ENCODE results near the gene AOAH.

AOAH gene

DNA sequence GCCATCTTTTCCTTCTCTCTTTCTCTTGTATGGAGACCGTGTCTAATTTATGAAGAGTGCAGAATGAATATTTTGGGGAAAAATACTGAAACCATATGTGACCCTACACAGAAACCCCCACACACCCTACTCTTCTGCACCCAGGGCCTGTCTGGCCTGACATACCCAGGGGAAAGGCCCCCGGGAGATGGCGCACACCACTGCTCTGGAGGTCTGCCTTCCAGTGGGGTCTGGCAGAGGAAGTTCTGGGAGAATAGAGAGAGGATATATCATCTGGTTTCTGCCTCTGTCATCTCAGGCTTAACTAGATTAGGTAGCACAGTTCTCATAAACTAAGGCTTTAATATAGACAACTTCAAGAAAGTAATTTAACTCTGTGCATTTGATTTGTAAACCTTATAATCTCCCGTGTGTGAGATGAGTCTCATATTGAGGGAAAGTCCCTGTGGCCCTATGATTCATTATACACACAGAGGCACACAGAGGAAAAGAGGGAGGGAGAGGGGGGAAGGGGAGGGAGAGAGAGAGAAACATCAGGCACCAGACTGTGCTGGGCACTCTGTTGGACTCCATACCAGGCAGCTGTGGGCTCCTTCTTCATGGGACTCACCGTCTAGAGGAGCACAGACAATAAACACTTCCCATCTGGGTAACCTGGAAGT lies 123.3 kb downstream of the AOAH start:
- no peak for DNase-seq (ENCODE audit: low read depth)

DNA sequence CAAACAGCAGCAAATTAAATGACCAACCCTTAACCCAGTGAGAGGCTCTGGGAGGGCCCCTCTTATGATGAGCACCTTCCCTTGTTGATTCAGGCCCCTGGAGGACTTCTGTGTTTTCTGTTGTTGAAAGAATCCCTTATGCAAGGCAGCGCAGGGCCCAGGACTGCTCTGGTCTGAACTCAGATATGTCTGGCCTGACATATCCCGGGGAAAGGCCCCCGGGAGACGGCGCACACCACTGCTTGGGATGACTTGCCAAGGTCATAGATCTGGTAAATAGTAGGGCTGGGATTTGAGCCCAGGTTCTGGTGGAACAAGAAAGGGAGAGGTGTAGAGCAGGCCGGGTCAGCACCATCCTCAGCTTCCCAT lies 124.0 kb downstream of the AOAH start:
- no peak for DNase-seq (ENCODE audit: low read depth)

DNA sequence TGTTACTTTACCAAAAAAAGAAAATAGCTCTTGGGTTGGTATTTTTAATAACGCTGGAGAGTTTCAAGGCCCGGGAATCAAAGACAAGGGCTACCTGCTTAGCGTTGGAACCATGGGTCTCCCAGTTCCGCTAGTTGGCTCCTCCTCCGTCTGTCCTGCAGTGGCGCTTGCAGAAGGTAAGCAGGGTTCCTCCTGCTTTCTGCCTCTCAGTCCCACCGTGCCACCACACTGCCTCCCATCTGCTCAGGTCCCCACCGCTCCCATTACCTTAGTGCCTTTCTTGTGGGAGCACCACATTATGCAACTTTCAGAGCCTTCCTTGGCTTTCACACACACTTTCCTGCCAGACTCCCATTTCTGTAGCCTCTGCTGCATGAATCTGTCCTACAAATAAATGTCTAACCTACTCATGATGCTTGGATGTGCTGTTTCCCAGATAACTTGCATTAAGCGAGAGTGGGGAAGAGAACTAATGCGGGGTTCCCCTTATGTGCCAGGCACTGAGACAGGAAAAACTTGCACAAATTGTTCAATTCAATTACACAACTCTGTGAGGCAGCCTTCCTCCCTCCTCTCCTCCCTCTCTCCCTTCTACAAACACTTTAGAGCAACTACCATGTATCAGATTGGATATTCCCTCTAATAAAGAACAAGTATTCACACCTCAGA lies 124.5 kb downstream of the AOAH start:
- no peak for DNase-seq (ENCODE audit: low read depth)

DNA sequence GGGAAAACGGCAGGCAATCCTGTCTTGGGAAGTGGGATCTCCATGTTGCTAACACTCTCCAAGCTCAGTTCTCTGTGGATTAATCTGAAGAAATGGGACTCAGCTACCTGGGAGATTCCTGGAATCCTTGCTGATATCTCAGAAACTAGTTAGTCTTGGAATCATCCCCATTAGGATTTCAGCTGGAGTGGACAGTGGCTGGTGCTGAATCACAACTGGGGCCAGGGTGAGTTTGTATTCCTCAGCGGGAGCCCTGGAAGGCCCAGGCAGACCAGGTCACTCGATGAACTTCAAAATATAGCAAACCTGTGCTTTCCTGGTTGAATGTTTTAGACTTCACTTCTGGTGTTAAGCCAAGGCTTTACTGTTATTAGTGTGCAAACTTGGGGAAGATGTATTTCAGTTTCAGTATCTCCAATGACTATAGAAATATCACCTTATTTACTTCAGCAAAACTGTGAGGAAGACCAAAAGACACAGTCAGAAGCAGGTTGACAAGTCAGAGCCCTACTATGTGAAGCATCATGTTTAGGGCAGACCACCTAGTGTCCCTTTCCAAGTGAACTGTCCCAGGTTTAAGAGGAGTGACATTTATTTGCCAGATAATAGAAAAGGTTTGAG lies 126.1 kb downstream of the AOAH start:
- DNase-seq (ENCODE audit: low read depth): no peak

DNA sequence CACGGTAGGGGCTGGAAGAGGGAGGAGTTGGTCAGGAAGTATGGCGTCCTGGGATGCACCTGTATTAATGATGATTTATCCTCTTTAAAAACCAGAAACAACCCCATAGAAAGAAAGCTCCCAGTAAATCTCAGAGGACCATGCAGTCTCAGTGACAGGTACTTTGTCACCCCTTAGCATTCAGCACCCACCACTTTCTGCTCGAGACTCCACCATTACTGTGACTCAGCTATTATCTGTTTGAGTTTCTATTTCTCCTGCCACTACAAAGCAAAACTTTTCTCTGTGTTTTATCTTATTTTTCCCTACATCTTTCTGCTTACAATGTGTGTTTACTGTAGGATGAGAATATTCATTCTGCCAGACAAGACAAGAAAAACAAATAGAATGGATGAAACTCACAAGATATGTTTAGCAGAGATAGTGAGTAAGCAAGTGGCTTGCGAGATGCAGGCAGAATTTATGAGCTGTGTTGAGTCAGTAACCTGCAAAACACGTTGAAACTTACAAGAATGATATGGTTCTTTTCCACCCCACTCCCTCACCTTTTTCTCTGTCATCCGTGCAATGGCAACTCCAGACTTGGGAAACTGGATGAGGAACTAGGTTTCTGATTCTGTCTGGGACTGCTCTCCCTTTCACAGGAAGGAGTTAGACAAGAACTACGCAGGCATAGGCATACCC lies 127.1 kb downstream of the AOAH start:
- DNase-seq (ENCODE audit: low read depth): no peak

DNA sequence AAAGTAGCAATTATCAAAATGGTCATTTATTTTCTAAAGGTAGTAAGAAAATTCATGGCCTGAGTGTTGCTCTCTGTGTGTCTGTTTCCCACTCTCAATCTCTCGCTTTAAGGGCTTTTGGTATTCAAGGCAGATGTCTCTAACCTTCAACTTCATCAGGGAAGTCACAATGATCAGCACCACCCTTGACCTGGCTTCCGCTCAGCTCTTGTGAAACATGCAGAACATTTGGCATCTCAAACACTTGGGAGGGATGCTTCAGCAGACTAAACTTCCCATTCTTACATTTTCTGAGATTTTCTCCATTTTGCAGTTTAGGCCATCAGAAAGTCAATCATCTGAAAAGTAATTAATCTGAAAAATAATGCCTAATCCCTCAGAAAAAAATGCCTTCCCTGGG lies 129.8 kb downstream of the AOAH start:
- no peak for DNase-seq (ENCODE audit: low read depth)

DNA sequence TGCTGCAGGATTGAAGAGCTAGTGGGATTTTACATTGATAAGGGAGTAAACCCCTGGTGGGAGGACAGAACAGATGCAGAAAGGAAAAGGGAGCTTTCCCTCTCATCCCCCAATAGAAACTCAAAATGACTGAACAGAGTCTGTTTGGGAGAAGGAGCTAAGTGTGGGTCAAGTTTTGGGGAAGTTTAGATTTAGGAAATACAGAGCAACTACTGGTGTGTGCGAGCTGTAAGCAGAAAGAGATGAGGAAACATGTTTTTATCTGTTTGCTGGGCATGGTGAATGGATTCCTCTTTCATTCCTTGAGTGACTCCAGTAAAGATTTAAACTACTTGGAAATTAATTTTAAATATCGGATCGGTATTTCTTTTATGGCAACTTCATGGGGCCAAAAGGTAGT lies 132.7 kb downstream of the AOAH start:
- DNase-seq (ENCODE audit: low read depth): no peak

DNA sequence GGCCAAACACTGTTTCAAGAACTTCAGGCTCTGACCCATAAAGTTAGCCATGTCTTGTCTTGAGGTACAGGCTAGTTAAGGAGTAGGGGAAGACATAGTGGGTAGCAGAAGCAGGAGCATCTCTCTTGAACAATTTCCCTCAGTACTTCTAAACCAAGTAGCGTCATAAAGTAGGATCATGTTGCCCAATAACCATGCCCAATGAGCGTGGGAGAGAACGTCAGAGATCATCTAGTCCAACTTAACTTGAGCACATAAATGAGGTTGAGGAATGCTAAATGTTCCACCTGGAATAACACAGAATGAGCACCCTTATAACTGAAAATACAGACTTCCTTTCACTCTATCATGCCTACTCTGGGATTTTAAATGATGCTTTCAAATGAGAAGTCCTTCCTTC lies 134.9 kb downstream of the AOAH start:
- no peak for DNase-seq (ENCODE audit: low read depth)

DNA sequence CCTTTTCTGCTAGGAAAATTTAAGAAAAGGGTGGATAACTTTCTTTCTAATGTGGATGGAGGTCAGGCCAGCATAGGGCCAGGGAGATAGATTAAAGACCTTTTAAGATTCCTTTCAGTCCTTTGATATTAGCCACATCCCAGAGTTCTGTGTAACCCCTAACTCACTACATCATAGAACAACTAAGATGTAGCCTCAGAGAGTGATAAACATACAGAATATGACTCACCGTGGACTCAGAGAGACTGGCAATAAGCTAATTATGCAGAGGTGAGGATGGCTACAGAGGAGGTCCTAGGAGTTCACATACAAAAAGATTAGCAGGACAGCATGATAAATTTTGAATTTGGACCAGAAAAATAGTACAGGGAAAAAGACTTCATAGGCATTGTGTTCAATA lies 141.0 kb downstream of the AOAH start:
- DNase-seq (ENCODE audit: low read depth): no peak

DNA sequence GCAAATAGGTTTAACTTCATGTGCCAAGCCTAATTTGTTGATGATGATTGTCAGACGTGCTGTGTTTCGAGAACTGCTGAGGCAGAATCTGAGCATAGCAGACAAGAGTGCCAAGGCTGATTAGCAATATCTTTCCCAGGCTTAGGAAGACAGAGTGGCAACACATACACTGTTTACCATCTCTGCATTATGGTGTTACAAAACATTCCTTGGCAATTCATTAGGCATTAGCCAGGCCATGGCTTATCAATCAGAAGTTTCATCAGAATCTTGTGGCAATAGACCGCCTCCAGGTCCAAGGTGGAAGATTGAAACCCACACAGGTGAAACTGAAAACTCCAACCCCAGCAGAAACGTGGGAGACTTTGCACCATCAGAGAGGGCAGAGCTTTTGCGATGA lies 148.5 kb downstream of the AOAH start:
- DNase-seq (ENCODE audit: low read depth): no peak

DNA sequence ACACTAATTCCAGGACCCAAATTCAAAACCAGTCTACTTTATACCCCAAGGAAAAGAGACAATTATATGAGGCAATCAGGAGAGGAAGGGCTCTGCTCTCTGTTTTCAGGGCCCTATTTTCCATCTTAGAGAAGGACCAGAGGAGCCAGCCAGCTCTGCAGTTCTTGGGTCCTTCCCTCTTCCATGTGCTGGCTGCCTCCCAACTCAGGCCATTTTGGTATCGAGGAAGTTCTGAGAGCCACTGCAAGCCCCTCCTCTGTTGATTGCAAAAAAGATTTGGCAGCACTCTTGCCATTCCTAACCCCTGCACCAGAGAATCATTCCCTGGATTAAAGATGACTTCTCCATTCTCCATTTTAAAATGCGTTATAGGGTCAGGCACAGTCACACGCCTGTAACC lies 151.2 kb downstream of the AOAH start:
- DNase-seq (ENCODE audit: low read depth): no peak

DNA sequence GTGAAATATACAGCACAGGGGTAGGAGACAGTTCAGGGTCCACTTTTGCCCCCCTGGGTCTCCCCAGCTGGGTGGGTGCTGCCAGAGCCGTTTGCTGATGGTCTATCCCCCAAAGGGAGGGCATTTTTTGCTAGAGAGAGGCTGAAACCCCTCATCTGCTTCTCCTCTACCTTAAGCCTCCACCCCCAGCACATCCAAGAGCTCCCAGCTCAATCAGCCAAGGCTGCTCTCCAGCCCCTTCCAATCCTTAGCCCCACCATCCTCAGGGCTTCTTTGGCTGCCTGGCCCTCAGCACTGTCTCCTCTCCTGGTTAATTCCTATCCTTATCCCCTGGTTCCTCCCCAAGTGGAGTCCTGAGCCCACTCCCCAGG lies 153.1 kb downstream of the AOAH start:
- no peak for DNase-seq (ENCODE audit: low read depth)

DNA sequence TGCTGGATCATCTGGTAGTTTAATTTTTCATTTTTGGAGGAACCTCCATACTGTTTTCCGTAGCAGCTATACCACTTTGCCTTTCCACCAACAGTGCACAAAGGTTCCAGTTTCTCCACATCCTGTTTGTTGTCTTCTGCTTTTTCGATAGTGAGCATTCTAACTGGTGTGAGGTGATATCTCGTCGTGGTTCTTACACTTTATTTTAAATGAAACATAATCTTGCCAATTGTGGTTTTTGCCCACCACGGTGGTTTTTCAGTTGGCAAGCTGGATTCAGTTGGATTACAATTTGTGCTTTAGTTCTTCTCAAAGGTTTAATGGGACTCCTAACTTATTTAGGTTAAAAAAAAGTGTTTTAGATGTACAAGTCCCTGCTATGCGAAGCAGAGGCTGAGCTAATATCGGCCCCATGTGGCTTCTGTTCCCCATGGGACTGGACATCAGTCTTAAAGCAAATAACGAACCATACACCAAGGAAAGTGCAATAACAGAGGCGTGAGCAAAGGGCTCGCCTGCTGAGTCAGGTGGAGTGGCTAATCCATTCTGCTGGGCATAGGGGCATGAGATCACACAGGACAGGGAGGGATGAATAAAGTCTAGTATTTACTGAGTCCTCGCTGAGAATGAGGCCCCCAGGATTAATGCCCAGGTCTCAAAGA lies 153.6 kb downstream of the AOAH start:
- no peak for DNase-seq (ENCODE audit: low read depth)

DNA sequence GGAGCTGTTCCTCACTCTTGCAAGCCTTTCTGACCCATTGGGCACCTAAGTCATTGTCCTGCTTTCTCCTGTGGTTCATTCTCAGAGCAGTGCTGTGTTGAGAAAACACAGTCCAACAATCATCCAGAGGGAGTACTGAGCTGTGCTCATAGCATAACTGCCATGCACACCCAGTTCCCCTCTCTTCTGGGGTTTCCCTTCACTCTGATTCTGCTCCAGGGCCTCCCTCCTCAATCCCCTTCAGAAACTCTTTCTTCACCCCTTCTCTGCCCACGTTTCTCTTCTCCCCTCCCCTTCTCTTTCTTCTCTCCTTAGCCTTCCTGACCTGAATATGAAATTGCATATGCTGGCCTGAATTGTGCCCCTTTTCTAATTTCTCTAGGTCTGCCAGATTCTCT lies 155.8 kb downstream of the AOAH start:
- DNase-seq (ENCODE audit: low read depth): no peak

DNA sequence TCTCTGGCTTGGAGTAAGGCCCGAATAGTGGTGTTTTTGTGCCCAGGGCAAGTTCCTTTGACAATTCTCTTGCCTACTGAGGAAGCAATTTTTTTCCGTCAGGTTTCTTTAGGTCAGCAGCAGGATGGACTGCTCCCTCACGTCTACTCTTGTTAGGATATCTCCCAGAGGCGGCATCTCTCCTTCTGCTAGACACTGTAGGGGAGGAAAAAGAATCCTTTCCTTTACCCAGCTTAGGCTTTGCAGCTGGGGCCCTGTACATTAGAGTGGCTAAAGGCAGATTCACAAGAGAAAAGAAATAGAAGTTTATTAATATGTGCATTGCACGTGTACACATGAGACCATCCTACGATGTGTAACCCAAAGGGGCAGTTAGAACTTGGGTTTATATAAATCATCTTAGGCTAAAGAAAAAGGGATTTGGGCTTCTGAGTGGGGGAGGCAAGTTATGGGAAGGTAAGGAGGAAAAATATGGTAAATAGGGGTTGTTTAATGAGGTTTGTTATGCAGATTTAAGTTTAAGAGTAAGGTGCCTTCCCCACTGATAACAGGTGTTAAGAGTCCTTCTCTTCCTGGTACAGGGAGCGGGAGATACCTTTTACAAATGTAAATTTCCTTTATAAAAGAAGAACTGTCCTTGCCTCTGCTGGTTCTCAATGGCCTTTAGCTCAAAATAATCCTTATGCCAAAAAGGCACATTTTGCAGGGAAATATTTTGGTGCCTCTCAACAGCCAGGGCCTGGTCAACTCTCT lies 156.4 kb downstream of the AOAH start:
- no peak for DNase-seq (ENCODE audit: low read depth)

DNA sequence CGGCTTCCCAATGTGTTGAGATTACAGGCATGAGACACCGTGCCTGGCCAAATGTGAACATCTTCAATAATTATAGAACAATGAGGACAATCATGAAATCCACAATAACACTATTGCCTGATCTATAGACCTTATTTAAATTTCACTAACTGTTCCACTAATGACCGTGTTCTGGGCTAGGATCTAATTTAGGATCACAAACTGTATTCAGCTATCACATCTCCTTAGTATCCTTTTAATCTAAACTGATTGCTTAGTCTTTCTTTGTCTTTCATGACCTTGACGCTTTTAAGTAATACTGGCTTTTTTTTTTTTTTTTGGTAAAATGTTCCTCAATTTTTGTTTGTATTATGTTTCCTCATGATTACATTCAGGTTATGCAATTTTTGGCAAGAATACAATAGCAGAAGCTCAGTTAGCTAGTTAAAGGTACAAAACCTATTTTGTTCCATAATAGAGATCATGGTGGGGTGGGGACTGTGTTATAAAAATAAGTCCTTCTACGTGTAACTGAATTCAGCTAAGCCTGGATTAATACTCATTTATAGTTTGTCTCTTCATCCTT lies 158.4 kb downstream of the AOAH start:
- DNase-seq (ENCODE audit: low read depth): no peak

DNA sequence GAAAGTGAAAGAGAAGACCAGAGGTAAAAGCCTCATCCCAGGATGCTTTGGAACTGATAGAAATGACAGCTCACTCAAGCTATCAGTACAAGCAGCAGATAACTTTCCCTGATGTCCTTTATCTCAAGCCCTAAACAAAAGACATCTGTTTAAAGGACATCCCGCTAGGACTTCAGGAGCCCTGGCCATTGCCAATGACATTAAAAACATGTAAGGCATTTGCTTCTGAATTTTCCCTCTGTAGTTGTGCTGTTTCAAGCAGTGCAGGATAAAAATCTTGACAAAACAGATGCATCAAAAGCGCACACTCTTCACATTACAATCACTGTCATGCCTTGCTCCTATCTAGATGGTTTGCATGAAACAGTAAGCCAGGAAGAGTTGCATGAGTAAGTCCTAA lies 159.8 kb downstream of the AOAH start:
- DNase-seq (ENCODE audit: low read depth): no peak

DNA sequence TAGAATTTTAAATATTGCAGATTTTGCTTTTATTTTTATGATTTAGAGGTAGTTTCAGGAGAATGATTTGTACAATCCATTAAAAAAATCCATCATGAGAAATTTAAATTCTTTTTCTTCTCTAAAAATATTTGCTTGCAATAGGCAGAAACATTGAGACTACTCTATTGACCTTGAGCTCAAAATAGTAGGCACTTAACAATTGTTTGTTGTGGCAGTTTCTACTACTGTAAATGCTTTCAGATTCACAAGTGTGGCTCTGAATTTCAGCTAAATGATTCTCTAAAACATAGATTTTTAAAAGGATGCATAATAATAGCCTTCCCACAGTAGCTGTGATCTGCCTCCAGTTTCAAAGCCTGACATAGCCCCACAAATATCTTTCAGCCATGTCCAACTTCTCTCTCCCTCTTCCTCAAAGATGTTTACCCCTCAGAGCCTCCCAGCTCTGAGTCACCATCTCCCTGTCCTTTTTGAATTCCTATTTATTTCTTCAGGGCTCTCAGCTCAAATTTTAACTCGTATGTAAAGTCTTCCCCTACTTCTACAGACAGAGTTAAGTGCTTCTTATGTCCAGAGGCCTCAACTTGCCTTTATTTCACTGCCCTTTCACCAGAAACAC lies 160.5 kb downstream of the AOAH start:
- DNase-seq (ENCODE audit: low read depth): no peak

DNA sequence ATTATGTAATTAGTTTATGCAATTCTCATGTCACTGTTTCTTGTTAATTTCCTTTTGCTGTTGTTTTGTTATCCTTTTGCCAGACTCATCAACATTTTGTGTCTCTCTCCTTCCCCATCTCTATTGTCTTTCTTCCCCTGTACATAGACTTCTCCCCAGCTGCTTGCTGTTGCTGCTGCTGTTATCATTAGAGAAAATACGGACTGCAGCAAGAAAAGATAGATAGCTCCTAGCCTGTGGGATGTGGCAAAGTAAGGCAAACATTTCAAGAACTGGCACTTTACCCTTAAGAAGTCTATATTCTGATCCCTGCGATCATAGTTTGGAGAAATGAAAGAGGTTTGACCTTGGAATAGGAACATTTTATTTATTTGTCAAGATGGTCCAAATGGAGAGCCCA lies 162.2 kb downstream of the AOAH start:
- no peak for DNase-seq (ENCODE audit: low read depth)

DNA sequence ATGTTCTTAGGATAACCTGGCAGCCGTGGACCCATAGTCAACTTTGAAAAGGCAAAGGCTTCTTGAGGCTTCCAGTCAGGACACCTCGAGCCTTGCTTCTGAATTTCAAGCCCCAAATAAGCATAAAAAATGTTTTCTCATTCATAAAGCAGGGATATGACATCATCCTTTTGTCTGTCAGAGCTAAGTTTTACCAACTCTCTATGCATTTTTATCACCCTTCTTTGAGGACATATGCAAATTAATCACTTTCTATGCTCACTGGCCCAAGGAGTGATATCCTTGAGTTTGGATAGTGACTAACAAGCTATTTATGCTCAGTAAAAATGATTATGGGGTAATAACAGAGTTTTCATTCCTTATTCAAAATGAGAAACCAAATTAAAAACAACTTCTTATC lies 175.3 kb downstream of the AOAH start:
- no peak for DNase-seq (ENCODE audit: low read depth)

DNA sequence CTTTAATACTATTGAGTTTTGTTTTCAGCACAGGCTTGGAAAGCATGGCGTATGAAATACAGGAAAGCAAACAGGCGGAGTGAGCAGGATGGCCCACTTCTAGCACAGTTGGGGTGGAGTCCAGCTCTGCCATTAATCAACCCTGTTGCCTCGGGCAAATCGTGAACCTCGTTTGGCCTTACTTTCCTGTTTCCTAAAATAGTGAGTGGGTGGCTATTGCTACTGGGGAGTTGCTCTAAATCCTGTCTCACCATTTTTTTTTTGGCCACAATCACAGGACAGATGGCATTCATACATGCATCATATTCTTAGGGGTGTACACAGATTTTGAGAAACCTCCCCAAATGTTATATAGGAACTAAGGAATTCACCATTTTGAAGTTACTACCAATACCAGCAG lies 176.9 kb downstream of the AOAH start:
- no peak for DNase-seq (ENCODE audit: low read depth)
